ENCODE measurements around the gene TSHZ1.

TSHZ1 gene, protein sequence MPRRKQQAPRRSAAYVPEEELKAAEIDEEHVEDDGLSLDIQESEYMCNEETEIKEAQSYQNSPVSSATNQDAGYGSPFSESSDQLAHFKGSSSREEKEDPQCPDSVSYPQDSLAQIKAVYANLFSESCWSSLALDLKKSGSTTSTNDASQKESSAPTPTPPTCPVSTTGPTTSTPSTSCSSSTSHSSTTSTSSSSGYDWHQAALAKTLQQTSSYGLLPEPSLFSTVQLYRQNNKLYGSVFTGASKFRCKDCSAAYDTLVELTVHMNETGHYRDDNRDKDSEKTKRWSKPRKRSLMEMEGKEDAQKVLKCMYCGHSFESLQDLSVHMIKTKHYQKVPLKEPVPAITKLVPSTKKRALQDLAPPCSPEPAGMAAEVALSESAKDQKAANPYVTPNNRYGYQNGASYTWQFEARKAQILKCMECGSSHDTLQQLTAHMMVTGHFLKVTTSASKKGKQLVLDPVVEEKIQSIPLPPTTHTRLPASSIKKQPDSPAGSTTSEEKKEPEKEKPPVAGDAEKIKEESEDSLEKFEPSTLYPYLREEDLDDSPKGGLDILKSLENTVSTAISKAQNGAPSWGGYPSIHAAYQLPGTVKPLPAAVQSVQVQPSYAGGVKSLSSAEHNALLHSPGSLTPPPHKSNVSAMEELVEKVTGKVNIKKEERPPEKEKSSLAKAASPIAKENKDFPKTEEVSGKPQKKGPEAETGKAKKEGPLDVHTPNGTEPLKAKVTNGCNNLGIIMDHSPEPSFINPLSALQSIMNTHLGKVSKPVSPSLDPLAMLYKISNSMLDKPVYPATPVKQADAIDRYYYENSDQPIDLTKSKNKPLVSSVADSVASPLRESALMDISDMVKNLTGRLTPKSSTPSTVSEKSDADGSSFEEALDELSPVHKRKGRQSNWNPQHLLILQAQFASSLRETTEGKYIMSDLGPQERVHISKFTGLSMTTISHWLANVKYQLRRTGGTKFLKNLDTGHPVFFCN (N-terminal part only)

DNA sequence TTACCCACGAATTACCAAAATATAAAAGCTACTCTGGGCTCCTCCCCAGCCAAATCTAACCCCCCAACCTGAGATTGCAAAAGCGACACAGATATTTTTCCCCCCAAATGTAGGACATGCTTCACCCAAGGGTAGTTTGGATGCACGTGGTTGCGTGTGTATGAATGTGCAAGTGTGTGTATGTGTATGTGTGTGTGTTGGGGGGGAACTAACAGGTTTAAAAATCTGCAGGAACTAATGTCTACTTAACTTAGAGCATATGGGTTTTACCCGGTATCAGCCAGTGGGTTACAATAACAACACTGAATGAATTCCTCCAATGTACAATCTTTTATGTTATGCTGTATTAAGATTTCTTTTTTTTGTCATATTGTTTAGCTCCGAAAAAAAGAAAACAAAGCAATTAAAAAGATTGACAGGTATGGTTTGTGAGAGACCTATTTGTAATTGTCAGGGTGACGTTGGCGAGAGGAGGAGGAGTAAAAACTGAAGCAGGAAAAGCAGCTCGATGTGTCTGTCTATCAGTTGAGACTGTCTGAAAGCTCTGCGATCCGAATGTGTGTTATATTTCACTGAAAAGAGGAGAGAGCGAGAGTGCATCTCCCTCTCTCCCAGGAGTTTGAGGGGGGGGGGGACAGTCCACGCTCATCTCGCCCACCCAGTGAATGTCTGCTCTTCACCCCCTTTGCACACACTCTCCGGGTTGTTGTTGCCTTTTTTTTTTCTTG is at the start of gene TSHZ1:
TSHZ1 (plus strand) TSS at position 524 of the 728 bp plus-strand sequence. CDS start 1,080 bp downstream, outside the sequence.
- DNase-seq = peak; percentile 87

DNA sequence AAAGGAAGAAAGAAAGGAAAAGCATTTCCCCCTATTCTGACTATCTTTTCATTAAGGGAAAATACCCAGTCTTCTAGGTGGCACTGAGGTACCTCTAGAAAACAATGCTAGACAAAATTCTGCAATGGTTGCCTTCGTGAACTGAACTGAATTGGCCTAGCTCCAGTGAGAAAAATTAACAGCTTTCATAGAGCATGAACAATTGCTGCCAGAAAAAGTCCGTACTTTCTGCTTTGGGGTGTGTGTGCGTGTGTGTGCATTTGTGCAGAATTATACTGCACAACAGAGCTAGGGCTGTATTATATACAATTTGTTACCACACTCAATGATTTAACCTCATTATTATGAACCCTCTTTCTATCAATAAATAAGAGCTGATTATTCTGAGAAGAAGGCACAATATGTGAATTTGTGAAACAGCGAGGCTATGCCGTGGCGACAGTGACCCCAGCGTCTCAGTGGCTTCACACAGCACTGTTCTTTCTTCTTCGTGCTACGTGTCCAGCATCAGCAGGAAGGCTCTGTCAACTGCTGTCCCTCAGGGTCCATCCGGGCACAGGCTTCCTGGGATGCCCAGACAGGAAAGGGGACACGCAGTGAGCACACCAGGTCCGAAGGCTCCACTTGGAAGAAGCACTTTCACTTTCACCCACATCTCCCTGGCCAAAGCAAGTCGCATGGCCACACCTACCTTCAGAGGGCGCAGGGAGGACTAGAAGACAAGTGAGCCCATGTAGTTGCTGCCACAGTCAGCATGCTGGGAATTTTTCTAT is 49.2 kb upstream of the TSHZ1 start:
- no peak for DNase-seq

DNA sequence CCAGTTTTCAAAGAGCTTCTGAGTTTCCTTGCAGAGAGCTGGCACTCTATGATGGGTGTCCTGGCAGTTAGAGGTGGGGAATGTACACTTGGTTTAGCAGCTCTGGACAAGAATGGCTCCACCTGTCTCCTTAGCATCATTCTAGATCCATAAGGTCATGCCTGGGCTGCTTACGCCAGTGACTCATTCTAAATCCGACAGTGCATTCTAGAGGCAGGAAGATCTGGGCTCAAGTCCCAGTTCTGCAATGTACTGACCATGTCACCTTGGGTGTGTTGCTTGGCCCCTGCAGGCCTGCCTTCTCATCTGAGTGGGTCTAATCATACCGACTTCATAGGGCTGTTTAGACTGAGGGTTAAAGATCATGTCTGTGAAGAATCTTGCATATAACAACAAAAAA is 48.1 kb upstream of the TSHZ1 start:
- no peak for DNase-seq

DNA sequence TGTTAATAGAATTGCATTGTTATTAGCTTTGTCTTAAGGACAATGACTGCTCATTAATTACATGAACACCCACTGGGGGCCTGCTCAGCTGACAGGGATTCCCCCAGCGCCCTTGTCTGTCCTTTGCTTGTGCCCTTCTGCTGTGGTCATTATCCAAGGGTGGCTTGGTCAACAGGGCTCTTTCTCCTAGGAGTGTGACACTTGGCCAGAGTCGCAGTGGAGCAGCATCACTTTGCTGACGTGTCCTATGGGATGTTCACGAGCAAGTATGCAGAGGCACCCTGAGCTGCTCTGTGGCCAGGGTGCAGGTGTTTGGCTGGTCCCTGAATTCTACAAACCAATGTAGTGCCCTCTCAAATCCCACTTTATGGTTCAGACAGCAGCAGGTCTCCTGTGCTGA is 47.6 kb upstream of the TSHZ1 start:
- no peak for DNase-seq

GRCh38 chr18:75163736-75164135 is 46.9 kb upstream of the TSHZ1 start:
- no peak for DNase-seq

DNA sequence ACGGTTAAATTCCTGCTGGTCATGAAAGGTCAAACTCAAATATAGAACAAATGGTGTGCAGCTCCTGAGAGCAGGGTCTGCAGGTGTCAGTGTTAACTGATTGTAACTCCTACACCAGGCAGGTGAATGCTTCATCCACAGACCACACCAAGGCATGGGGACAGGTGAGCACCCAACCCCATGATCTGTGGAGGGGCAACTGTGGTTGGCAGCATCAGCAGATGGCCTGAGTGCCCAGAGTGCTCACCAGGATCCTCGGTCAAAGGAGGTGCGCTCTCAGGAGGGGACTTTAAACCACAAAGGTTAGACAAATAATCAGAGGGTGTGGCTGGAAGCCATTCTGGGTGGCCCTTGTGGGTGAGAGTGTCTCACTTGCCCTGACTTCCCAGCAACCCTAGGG is 46.1 kb upstream of the TSHZ1 start:
- DNase-seq = no peak

GRCh38 chr18:75165926-75166325 is 44.7 kb upstream of the TSHZ1 start:
- DNase-seq = no peak

GRCh38 chr18:75167137-75167536 is 43.5 kb upstream of the TSHZ1 start:
- no peak for DNase-seq

DNA sequence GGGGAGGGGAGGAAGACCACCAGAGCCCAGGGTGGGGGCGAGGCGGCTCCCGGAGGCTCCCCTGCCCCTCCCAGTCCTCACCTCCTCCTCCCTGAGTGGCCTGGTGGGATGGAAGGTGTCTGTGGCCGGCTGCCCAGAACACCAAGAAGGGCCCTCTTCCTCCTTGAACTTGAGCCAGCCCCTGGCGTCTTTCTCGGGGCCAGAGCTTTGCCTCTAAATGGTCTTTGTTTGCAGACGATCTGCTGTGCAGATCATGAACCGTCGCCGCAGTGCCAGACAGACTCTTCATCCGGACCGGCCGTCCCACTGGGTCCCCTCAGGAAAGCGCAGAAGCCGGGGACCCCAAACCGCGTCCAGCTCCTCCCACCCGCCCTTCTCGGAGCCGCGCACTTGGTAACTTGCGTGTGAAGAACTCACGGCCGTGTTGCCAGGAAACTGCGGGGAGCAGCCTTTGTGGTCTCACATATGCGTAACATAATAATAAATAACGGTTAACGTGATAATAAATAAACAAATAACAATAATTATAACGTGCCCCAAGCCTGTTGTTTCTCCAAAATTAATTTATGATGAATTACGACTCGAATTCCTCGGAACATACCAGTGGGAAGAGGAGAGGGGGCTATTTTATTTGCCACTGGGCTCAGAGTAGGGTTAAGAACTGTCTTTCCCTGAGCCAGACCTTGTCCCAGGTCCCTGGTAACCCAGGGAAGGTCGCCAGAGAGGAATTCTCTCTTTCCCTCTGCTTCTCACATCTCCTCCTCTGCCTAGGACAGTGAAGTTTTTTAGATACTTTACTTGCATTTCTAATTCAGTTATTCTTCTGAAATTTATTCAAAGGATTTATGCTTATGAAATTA is 42.6 kb upstream of the TSHZ1 start:
- DNase-seq = no peak

GRCh38 chr18:75168619-75169018 is 42.0 kb upstream of the TSHZ1 start:
- DNase-seq = no peak

- DNase-seq = no peak
These were observed 41.2 kb upstream of the TSHZ1 start for GRCh38 chr18:75169411-75169810.

DNA sequence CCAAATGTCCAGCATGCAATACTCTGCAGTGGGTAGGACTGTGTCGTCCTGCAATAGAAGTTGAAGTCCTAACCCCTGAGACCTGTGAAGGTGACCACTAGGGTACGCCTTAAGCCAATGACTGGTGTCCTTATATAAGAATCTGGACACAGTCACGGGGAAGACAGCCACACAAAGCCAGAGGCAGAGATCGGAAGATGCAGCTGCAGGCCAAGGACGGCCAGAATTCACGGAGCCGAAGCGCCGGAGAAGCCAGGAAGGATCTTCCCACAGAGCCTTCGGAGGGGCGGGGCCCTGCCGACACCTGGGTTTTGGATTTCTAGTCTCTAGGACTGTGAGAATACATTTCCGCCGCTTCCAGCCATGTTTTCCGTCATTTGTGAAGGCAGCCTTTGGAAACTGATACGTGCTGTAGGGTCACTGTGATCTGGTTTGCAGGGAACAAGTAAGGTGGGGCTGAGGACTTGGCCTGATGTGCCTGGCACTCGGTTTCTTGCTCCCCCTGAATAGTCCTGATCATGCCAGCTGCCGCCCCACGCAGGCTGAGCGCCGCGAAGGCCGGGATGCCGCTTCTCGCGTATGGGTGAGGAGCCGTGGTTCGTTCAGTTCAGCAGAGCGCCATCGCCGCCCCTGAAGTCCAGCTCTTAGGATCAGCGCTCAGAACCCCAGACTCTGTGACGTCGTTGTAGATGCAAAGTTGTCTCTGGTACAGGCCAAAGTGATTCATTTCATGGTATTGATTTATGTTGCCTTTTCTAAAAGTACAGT is 40.4 kb upstream of the TSHZ1 start:
- peak; percentile 61 for DNase-seq

- peak; percentile 41 for DNase-seq
These were observed 39.7 kb upstream of the TSHZ1 start for GRCh38 chr18:75170916-75171315.

DNA sequence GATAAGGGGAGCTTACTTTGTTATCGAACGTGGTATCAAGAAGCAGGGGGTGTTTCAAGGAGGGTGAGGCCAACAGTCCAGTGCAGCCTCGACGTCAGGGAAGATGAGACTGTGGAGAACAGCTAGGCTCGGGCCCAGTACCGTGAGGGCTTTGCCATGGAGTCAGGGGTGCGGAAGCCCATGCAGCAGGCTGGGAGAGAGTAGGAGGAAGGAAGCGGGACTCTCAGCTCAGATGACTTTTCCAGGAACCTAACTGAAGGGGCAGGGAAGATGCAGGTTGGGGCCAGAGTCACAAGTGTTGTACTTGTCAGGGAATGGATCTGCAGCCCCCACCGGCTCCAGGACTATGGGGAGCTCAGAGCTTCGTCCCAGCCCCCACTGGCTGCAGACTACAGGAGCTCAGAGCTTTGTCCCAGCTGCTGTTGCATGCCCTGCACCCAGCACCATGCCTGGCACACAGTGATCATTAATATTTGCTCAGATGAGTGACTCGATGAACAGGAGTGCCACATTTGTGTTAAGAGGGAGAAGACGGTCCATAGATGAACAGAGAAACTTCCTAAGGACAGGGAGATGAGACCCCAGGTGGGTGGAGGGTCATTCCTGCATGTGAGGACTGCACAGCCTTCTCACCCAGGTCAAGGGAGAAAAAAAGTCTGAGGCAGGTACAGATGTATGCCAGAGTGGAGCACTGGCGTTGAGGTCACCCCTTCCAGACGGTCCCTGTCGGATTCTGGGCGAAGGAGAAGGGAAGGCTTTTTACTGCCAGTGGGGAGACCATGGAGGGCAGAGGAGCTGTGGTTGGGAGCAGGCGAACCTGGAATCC is 38.1 kb upstream of the TSHZ1 start:
- no peak for DNase-seq

DNA sequence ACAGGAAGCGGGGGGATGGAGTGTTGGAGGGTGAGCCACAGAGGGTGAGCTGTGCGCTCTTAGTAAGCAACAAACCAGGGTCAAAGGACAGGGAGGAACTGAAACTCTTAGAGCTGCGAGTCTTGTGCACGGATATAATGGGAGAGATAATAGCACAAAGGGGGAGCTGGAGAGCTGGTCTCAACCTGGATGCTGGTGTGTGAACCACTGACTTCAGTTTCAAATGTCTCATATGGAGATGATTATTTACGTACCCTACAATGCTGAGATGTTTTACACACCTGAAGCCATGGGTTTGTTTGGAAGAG is 37.5 kb upstream of the TSHZ1 start:
- DNase-seq = no peak

DNA sequence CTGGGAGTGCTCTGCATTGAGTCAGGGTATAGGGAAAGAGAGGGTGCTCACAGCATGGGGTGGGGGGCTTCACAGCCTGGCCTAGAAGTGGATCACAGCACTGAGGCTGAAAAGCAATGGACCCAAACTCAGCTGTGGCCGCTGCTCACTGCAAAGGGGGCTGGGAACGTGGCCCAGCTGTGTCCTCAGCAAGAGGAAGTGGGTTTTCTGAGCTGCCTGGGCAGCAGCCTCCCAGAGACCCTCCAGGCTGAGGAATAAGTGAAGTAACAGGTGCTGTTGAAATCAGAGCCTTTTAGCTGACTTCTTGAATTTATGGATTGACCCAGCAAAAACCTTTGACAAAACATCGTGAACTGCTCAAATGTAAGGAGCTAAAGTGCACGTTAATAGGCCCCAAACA is 36.9 kb upstream of the TSHZ1 start:
- DNase-seq = no peak

GRCh38 chr18:75176849-75177248 is 33.7 kb upstream of the TSHZ1 start:
- DNase-seq = no peak

GRCh38 chr18:75178376-75178775 is 32.2 kb upstream of the TSHZ1 start:
- DNase-seq = no peak

DNA sequence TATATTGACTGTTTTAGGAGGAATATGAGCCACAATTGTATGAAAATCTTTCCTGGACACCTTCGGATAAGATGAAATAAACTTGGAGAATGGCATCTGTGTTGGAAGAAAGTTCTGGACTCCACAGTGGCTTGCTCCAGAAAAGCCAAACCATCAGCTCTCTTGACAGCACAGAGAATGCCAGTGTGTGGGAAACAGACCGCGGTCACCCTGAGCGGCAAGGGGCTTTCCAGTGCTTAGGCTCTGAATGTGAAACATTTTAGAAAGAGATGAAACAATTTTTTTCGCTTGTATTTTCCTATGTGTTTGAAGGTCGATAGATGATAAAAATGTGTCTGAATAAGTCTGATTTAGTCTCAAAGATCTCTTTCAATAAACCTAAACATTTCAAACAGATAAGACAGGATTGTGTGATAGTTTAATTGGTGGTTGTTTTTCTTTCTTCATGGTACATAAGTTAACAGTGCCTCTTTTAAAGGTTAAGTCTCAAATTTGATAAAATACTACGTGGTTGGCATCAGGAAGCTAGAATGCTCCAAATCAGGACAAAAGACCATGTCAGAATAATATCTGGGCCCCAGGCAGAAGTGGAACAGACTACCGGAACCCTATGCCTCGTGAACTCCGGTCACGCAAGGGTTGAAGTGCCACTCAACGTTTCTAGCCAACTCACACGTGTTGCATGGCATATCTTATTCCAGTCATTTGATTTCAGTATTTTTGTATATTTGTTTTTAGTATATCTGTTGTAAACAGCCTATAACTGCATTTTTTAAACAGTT is 30.6 kb upstream of the TSHZ1 start:
- no peak for DNase-seq

All from femur (tissue), 1 donor.